H9 (cell line): ENCODE measurements around the gene PLD5. TPM values are rescaled to one million over a fixed set of nuclear protein-coding genes. Genes with fewer than 3 reads are reported as not detected.

Source experiments
- DNase-seq: peaks from one replicate; pipeline ENCODE4 v3.0.0-alpha.2; 2017
- H2AFZ ChIP-seq: one replicate; pipeline ENCODE4 v1.6.1; 2013; ENCODE audit warnings: mild to moderate bottlenecking, low read length, control low read depth, moderate library complexity
- H2AK5ac ChIP-seq: 2 replicates; pipeline ENCODE4 v1.6.1; 2013; ENCODE audit warnings: low read length, control low read depth, mixed read lengths; ENCODE audit not compliant: insufficient read length
- H2BK120ac ChIP-seq: one replicate; pipeline ENCODE4 v1.6.1; 2013; ENCODE audit warnings: low read depth, mild to moderate bottlenecking, low read length, control low read depth, inconsistent platforms; ENCODE audit not compliant: poor library complexity, severe bottlenecking
- H2BK12ac ChIP-seq: 2 replicates; pipeline ENCODE4 v1.6.1; 2013; ENCODE audit warnings: low read length, control low read depth, mixed read lengths, low read depth; ENCODE audit not compliant: insufficient read length
- H2BK15ac ChIP-seq: 2 replicates; pipeline ENCODE4 v1.6.1; 2013; ENCODE audit warnings: low read depth, low read length, control low read depth
- H2BK20ac ChIP-seq: one replicate; pipeline ENCODE4 v1.6.1; 2013; ENCODE audit warnings: low read depth, mild to moderate bottlenecking, low read length, control low read depth, inconsistent platforms; ENCODE audit not compliant: poor library complexity, severe bottlenecking
- H2BK5ac ChIP-seq: 2 replicates; pipeline ENCODE4 v1.6.1; 2013; ENCODE audit warnings: low read length, control low read depth, mixed read lengths; ENCODE audit not compliant: insufficient read length
- H3K14ac ChIP-seq: 2 replicates; pipeline ENCODE4 v1.6.1; 2013; ENCODE audit warnings: low read length, control low read depth; ENCODE audit not compliant: insufficient read depth
- H3K18ac ChIP-seq: 2 replicates; pipeline ENCODE4 v1.6.1; 2013; ENCODE audit warnings: low read depth, mild to moderate bottlenecking, mixed read lengths, low read length, control low read depth; ENCODE audit not compliant: insufficient read length
- H3K23ac ChIP-seq: 2 replicates; pipeline ENCODE4 v1.6.1; 2013; ENCODE audit warnings: low read length, control low read depth, mixed read lengths, low read depth; ENCODE audit not compliant: insufficient read length
- H3K23me2 ChIP-seq: 2 replicates; pipeline ENCODE4 v1.6.1; 2013; ENCODE audit warnings: low read depth, mild to moderate bottlenecking, mixed read lengths, low read length, control low read depth; ENCODE audit not compliant: insufficient read length, poor library complexity, severe bottlenecking
- H3K27ac ChIP-seq: 2 replicates; pipeline ENCODE4 v1.5.1; 2013; ENCODE audit warnings: low read length, control low read depth, mixed read lengths, low read depth; ENCODE audit not compliant: insufficient read length
- H3K27me3 ChIP-seq: 2 replicates; pipeline ENCODE4 v1.6.1; 2013; ENCODE audit warnings: low read length, control low read depth, inconsistent platforms; ENCODE audit not compliant: insufficient read depth
- H3K4ac ChIP-seq: 2 replicates; pipeline ENCODE4 v1.6.1; 2013; ENCODE audit warnings: low read depth, mild to moderate bottlenecking, control low read depth, inconsistent platforms, low read length, moderate library complexity
- H3K4me1 ChIP-seq: 2 replicates; pipeline ENCODE4 v1.6.1; 2013; ENCODE audit warnings: low read length, control low read depth, inconsistent platforms; ENCODE audit not compliant: insufficient read depth
- H3K4me2 ChIP-seq: 2 replicates; pipeline ENCODE4 v1.6.1; 2013; ENCODE audit warnings: low read length, control low read depth, mixed read lengths; ENCODE audit not compliant: insufficient read length, insufficient read depth
- H3K56ac ChIP-seq: 2 replicates; pipeline ENCODE4 v1.6.1; 2013; ENCODE audit warnings: low read depth, mild to moderate bottlenecking, mixed read lengths, low read length, control low read depth; ENCODE audit not compliant: insufficient read length
- H3K79me1 ChIP-seq: 2 replicates; pipeline ENCODE4 v1.6.1; 2013; ENCODE audit warnings: low read depth, mild to moderate bottlenecking, moderate library complexity, low read length, control low read depth, inconsistent platforms; ENCODE audit not compliant: insufficient read depth, poor library complexity, severe bottlenecking
- H3K79me2 ChIP-seq: 2 replicates; pipeline ENCODE4 v1.6.1; 2013; ENCODE audit warnings: low read length, control low read depth, inconsistent platforms; ENCODE audit not compliant: insufficient read depth
- H3K9ac ChIP-seq: 2 replicates; pipeline ENCODE4 v1.6.1; 2013; ENCODE audit warnings: low read length, control low read depth, mixed read lengths; ENCODE audit not compliant: insufficient read length; ENCODE audit errors: extremely low read depth
- H3K9me3 ChIP-seq: one replicate; pipeline ENCODE4 v1.6.1; 2013; ENCODE audit warnings: low read depth, low read length, inconsistent platforms; ENCODE audit not compliant: control insufficient read depth
- H3T11ph ChIP-seq: one replicate; pipeline ENCODE4 v1.6.1; 2013; ENCODE audit warnings: mild to moderate bottlenecking, low read length, control low read depth, inconsistent platforms
- H4K20me1 ChIP-seq: one replicate; pipeline ENCODE4 v1.6.1; 2013; ENCODE audit not compliant: control insufficient read depth, insufficient read length, insufficient read depth
- H4K5ac ChIP-seq: 2 replicates; pipeline ENCODE4 v1.6.1; 2013; ENCODE audit warnings: low read depth, mild to moderate bottlenecking, mixed read lengths, low read length, control low read depth; ENCODE audit not compliant: insufficient read length
- H4K8ac ChIP-seq: replicated peaks from 2 replicates; pipeline ENCODE4 v1.6.1; 2013; ENCODE audit warnings: low read length, control low read depth, mixed read lengths, low read depth; ENCODE audit not compliant: insufficient read length
- H4K91ac ChIP-seq: 2 replicates; pipeline ENCODE4 v1.6.1; 2013; ENCODE audit warnings: low read depth, mild to moderate bottlenecking, moderate library complexity, mixed read lengths, low read length, control low read depth; ENCODE audit not compliant: insufficient read length
- H3K27ac Mint-ChIP-seq, 3 experiments: 2 replicates in 2 of 3; 3 replicates in 1 of 3; pipeline ENCODE4 v1.8.0; 2020 to 2021; ENCODE audit warnings: mixed read lengths in 3 of 3, mild to moderate bottlenecking in 1 of 3, moderate library complexity in 1 of 3
- H3K27me3 Mint-ChIP-seq: 2 replicates; pipeline ENCODE4 v1.8.0; 2021; ENCODE audit warnings: low read depth, mild to moderate bottlenecking, moderate library complexity, mixed read lengths
- H3K36me3 Mint-ChIP-seq, 3 experiments: 2 replicates in 2 of 3; 3 replicates in 1 of 3; pipeline ENCODE4 v1.8.0; 2020 to 2021; ENCODE audit warnings: low read depth in 3 of 3, mixed read lengths in 3 of 3; ENCODE audit not compliant: insufficient read depth in 1 of 3
- H3K4me1 Mint-ChIP-seq, 2 experiments: 2 replicates each; pipeline ENCODE4 v1.8.0; 2020; ENCODE audit warnings: mixed read lengths in 2 of 2
- H3K4me3 Mint-ChIP-seq, 2 experiments: 2 replicates in 1 of 2; 3 replicates in 1 of 2; pipeline ENCODE4 v1.8.0; 2020 to 2021; ENCODE audit warnings: mild to moderate bottlenecking in 2 of 2, mixed read lengths in 2 of 2, moderate library complexity in 1 of 2
- H3K9me3 Mint-ChIP-seq, 2 experiments: 2 replicates in 1 of 2; 3 replicates in 1 of 2; pipeline ENCODE4 v1.8.0; 2020; ENCODE audit warnings: mild to moderate bottlenecking in 2 of 2, mixed read lengths in 2 of 2, moderate library complexity in 1 of 2
- CTCF ChIP-seq: fragments of 200-600 bp; sonication (generic); conservative IDR thresholded peaks from 3 replicates; pipeline ENCODE4 v1.8.0; 2021; ENCODE audit warnings: antibody characterized with exemption, mild to moderate bottlenecking
- WGBS: extraction: QIAGEN DNeasy Blood & Tissue Kit; methylation state at CpG from one replicate; pipeline ENCODE4 v1.1.7; 2013; ENCODE audit warnings: missing lambda C conversion rate, low lambda C conversion rate, mixed read lengths; ENCODE audit not compliant: insufficient read length; ENCODE audit errors: extremely low coverage; 5-methylcytosine and 5-hydroxymethylcytosine counted together
- total RNA-seq: library from RNA; stranded (reverse); gene quantifications from 2 replicates; pipeline ENCODE4 v1.2.1, GENCODE V29; 2021

The PLD5 gene
- total RNA-seq, 1 experiment from 2014 or later, result 5.2 TPM

- no peak for TF ChIP-seq CTCF
- Mint-ChIP-seq H3K27ac (no peak overlapping the region), H3K4me3 (no peak overlapping the region), H3K4me1 (peaks cover 18 to 24% of the 10 kb centered on the region in 2 experiments), H3K9me3 (no peaks in the 10 kb centered on the region), H3K36me3 (peaks cover 0 to 3% (median 0%) of the 10 kb centered on the region in 3 experiments; a peak in 2 of 7 replicates), H3K27me3 (no peaks in the 10 kb centered on the region)
- Histone ChIP-seq H3K56ac (no peak overlapping the region), H3K4ac (no peak overlapping the region), H3T11ph (no peak overlapping the region), H4K91ac (no peak overlapping the region), H3K9ac (no peak overlapping the region), H3K9me3 (no peaks in the 10 kb centered on the region), H3K18ac (no peak overlapping the region), H3K23ac (no peak overlapping the region), H2BK20ac (no peak overlapping the region), H3K27ac (no peak overlapping the region), H2BK12ac (no peak overlapping the region), H3K14ac (no peak overlapping the region), H4K20me1 (no peaks in the 10 kb centered on the region), H4K5ac (no peak overlapping the region), H2BK120ac (no peak overlapping the region), H2AK5ac (no peak overlapping the region), H4K8ac (no peak overlapping the region), H3K27me3 (no peaks in the 10 kb centered on the region), H3K23me2 (no peaks in the 10 kb centered on the region), H2BK15ac (no peak overlapping the region), H3K79me1 (no peaks in the 10 kb centered on the region), H3K4me2 (no peak overlapping the region), H3K79me2 (no peaks in the 10 kb centered on the region), H2AFZ (no peak overlapping the region), H3K4me1 (peaks cover 4% of the 10 kb centered on the region), H2BK5ac (no peak overlapping the region)
- no peak for DNase-seq
- WGBS, result no CpG with 5 or more reads among the region's 5 CpGs
These were observed 279.2 kb downstream of the PLD5 start for GRCh38 chr1:242245255-242245654.
